ENCODE measurements around the gene TCTN2.

- TF ChIP-seq, protein P1, sequence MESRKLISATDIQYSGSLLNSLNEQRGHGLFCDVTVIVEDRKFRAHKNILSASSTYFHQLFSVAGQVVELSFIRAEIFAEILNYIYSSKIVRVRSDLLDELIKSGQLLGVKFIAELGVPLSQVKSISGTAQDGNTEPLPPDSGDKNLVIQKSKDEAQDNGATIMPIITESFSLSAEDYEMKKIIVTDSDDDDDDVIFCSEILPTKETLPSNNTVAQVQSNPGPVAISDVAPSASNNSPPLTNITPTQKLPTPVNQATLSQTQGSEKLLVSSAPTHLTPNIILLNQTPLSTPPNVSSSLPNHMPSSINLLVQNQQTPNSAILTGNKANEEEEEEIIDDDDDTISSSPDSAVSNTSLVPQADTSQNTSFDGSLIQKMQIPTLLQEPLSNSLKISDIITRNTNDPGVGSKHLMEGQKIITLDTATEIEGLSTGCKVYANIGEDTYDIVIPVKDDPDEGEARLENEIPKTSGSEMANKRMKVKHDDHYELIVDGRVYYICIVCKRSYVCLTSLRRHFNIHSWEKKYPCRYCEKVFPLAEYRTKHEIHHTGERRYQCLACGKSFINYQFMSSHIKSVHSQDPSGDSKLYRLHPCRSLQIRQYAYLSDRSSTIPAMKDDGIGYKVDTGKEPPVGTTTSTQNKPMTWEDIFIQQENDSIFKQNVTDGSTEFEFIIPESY (IDR thresholded peaks at IDR 0.05; ENCODE audit: extremely low read depth, insufficient replicate concordance, low read length), result no peak
- no peak for TF ChIP-seq CTCF (IDR thresholded peaks at IDR 0.05 in 2 of 3, conservative IDR thresholded peaks at IDR 0.05 in 1 of 3; ENCODE audit: borderline replicate concordance in 1 of 3, insufficient read depth in 1 of 3, low read depth in 2 of 3, low read length in 2 of 3)
- no peak for TF ChIP-seq POLR2A (IDR thresholded peaks at IDR 0.05; ENCODE audit: borderline replicate concordance, extremely low read depth, insufficient read depth, insufficient read length)
- TF ChIP-seq SIN3A (IDR thresholded peaks at IDR 0.05; ENCODE audit: low read depth), result no peak
- no peak for TF ChIP-seq POLR2AphosphoS5 (IDR thresholded peaks at IDR 0.05; ENCODE audit: low read depth, low read length)
- no peak for TF ChIP-seq YY1 (IDR thresholded peaks at IDR 0.05; ENCODE audit: extremely low read depth, insufficient replicate concordance, low read depth, low read length)
- no peak for TF ChIP-seq SRF (IDR thresholded peaks at IDR 0.05; ENCODE audit: low read depth)
- no peak for TF ChIP-seq RAD21 (IDR thresholded peaks at IDR 0.05; ENCODE audit: low read depth)
- no peak for TF ChIP-seq REST (IDR thresholded peaks at IDR 0.05; ENCODE audit: low read depth)
- no peak for TF ChIP-seq ZFX (IDR thresholded peaks at IDR 0.05)
These were observed 22.5 kb upstream of the TCTN2 start for GRCh38 chr12:123648401-123648800.

All from HCT116 (cell line).